ENCODE data around the gene CDR2.

GRCh38 chr16:22385196-22385595, 10.8 kb upstream of the CDR2 start:
- TF ChIP-seq TARDBP (IDR thresholded peaks at IDR 0.05) (no peak), CTBP1 (IDR thresholded peaks at IDR 0.05; ENCODE audit: borderline replicate concordance) (no peak), BHLHE40 (IDR thresholded peaks at IDR 0.05; ENCODE audit: borderline replicate concordance) (no peak), HDGF (IDR thresholded peaks at IDR 0.05; ENCODE audit: borderline replicate concordance) (no peak), SP1 (IDR thresholded peaks at IDR 0.05) (no peak), SUZ12 (IDR thresholded peaks at IDR 0.05) (no peak), FOXK2 (IDR thresholded peaks at IDR 0.05) (no peak), NFRKB (IDR thresholded peaks at IDR 0.05) (no peak), ELF4 (IDR thresholded peaks at IDR 0.05) (no peak), ZNF384 (IDR thresholded peaks at IDR 0.05) (no peak), ARNT (IDR thresholded peaks at IDR 0.05) (no peak), L3MBTL2 (conservative IDR thresholded peaks at IDR 0.05) (no peak), FOXA1 (IDR thresholded peaks at IDR 0.05) (no peak)
- TF ChIP-seq, protein P1, sequence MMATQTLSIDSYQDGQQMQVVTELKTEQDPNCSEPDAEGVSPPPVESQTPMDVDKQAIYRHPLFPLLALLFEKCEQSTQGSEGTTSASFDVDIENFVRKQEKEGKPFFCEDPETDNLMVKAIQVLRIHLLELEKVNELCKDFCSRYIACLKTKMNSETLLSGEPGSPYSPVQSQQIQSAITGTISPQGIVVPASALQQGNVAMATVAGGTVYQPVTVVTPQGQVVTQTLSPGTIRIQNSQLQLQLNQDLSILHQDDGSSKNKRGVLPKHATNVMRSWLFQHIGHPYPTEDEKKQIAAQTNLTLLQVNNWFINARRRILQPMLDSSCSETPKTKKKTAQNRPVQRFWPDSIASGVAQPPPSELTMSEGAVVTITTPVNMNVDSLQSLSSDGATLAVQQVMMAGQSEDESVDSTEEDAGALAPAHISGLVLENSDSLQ (IDR thresholded peaks at IDR 0.05), result no peak
